Activated effector memory CD4-positive, alpha-beta T cell treated with anti-CD3 and anti-CD28 coated beads, Interleukin-2, amount 50 U/mL, for 16 hours (primary cell): ENCODE results near the gene ATP8B1.
"Not testable (repeated sequence)": the region's sequence is repeated elsewhere in the genome, so short reads cannot be mapped to it uniquely, and the experiment has no call there.

ENCODE experiments used
- DNase-seq: peaks from one replicate; pipeline ENCODE4 v3.0.0-alpha.2; 2020

ATP8B1 gene

DNA sequence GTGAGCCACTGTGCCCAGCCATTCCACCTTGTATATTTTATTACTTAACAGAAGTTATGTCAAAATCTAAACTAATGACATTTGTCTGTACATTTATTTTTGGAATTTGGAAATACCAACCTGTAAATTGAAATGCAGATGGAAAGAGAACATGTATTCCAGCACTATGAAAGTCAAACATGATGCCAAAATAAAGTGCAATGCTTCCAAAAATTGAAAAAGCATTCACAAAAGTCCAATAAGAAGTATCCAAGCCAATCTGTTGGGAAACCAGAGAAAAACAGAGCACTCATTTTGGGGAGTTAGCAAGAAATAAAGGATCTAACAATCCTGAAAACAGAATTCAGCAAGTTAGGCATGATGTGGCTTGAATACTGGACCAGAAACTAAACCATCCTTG, 151.2 kb downstream of the ATP8B1 start:
- no peak for DNase-seq

DNA sequence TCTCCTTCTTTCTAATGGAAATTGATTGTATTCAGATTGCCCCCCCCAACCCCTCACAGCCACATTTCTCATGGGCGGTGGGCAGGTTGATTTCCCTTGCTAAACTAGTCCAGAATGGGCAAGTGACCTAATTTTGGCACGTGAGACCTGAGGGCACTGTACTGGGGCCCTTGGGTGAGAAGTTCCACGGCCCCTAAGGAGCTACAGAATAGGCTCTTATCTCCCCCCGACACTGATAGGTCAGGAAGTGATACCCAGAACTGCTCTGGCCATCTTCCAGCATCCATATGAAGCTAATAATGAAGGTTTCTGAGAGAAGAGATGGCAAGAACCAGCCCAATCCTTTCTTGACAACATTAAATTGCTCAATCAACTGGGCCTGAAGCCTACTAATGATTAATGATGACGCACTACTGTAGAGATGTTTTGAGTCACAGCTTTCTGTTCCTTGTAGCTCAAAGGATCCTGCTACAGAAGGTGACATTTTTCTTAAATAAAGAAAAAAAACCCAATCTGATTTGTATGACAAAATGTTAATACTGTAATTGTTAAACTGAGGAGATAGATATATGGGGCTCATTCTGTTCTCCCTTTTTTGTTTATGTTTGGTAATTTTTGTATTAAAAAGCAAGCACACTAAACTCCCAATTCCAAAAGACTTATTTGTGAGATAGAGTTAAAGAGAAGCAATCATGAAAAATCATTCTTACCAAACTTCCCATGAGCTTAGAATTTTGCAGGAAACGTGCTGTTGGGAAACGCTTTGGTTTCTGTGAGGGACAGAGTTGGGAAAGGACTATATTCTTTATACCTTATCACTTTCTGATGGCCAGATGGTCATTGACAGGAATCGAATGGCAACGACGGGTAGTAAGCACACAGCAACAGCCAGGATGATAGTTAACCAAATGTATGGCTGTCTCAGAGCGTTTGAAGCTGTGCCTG, 153.3 kb downstream of the ATP8B1 start:
- DNase-seq: no peak

DNA sequence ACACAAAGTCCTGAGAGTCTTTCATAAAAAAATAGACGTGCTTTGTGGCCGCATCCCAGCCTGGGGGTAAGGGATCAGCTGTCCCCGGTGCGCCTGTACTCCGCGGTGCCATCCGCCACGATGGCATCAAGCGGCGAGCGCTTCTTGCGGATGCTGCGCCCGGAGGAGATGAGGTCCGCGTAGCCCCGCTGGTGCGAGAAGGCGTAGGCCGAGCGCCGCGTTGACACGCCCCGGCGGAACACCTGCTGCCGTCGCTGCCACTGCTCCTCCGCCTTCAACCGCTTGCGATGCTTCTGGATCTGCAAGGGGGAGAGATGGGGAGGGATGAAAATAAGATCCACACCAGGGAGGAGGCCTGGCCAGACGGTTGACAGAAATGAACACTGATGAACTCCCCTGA, 154.7 kb downstream of the ATP8B1 start:
- DNase-seq: no peak

DNA sequence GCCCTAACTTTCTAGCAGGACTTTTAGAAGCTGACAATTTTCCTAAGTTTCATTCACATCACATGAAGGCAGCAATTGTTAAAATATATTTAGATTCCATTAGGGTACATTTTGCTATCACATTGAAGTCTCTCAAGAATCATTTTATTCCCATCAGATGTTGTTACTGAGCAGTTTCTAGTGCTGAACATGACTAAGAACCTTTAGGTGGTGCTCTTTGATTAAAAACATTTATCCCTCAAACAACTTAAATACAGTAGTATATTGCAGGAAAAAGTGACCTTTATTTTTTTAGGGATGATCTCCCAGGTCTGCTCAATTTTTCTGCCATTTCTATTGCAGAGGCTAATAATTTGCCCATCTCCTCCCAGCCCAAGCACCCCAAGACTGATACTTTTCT, 158.6 kb downstream of the ATP8B1 start:
- no peak for DNase-seq

DNA sequence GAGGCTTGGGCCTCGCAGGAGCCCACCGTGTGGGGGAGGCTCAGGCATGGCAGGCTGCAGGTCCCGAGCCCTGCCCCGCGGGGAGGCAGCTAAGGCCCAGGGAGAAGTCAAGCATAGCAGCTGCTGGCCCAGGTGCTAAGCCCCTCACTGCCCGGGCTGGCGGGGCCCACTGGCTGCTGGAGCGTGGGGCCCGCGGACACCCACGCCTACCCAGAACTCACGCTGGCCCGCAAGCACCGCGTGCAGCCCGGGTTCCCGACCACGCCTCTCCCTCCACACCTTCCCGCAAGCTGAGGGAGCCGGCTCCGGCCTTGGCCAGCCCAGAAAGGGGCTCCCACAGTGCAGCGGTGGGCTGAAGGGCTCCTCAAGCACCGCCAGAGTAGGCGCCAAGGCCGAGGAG, 159.4 kb downstream of the ATP8B1 start:
- DNase-seq: not testable (repeated sequence)

DNA sequence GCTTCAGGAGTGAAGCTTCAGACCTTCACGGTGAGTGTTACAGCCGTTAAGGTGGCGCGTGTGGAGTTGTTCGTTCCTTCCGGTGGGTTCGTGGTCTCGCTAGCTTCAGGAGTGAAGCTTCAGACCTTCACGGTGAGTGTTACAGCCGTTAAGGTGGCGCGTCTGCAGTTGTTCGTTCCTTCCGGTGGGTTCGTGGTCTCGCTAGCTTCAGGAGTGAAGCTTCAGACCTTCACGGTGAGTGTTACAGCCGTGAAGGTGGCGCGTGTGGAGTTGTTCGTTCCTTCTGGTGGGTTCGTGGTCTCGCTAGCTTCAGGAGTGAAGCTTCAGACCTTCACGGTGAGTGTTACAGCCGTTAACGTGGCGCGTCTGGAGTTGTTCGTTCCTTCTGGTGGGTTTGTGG, 160.7 kb downstream of the ATP8B1 start:
- DNase-seq: not testable (repeated sequence)

DNA sequence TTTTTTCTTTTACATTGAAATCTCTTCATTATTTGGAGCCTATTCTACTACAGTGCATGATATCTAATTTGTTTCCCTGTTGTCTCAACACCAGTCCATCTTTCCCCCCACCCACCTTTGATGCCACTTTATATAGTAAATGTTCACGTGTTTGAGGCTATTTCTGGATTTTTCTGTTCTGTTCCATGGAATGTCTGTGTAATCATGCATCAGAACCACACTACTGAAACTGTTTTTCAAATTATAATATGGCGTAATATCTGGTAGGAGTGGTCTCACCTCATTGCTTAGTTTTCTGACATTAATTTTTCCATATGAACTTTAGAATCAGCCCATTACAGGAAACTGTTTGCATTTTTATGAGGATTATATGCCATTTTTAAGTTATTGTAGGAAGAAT, 162.4 kb downstream of the ATP8B1 start:
- no peak for DNase-seq

DNA sequence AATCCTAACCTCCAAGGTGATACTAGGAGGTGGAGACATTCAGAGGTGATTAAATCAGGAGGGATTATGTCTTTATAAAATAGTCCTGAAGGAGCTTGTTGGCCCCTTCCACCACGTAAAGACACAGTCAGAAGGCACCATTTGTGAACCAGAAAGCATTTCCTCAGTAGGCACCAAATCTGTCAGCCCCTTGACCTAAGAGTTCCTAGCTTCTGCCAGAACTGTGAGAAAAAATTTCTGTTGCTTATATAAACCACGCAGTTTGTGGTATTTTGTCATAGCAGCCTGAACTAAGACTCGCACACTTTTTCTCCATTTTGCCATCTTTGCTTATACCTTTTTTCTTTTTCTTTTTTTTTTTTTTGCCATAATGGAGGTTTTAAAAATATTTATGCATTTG, 162.9 kb downstream of the ATP8B1 start:
- DNase-seq: no peak

DNA sequence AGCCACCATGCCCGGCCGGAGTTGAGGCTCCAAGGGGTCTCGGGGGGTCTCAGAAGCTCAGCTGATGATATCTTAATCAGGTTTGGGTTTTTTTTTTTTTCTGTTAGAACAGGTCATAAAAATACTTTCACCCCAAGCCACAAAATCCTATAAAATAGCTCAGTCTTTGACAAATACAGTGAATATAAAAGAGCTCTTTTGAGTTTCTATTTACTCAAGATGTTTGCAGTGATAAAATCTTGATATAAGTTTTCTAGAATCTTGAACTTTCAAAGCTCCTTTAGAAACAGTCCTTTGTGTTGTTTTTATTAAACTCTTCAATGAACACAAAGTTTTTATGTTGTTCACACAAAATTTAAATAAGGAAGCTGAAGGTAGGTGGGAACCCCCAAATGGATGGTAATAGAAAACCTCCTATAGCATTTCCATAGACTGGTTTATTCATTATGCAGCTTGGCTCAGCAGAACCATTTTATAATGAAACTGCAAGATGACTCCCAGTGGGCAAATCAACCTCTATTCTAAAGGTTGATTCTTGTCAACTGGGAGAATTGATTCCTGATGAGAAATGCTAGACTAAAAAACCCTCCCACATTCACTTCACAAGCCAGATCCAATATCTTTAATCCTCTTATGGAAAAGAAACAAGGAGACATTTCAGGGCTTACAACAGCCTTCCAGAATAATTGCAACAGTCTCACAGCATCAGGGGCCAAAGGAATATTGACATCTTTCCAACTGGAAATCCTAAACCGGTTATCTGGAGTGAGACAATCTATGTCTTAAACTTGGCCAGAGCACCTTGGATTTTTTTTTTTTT, 167.9 kb downstream of the ATP8B1 start:
- DNase-seq: no peak

DNA sequence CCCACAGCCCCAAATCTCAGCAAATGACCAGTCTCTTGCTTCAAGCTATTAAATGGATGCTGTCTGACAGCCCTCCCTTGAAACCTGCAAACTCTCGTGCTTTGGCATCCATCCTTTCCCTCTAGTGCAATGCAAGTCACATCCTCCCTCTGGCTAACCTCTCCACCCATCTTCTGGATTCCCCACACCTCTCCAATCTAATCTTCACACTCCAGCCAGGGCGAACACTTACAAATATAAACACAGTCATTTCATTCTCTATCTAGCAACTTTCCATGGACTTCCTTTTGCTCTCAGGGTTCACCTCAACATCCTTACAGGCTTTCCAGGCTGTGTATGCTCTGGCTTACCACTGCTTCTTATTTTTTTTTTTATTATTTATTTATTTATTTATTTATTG, 171.4 kb downstream of the ATP8B1 start:
- no peak for DNase-seq

DNA sequence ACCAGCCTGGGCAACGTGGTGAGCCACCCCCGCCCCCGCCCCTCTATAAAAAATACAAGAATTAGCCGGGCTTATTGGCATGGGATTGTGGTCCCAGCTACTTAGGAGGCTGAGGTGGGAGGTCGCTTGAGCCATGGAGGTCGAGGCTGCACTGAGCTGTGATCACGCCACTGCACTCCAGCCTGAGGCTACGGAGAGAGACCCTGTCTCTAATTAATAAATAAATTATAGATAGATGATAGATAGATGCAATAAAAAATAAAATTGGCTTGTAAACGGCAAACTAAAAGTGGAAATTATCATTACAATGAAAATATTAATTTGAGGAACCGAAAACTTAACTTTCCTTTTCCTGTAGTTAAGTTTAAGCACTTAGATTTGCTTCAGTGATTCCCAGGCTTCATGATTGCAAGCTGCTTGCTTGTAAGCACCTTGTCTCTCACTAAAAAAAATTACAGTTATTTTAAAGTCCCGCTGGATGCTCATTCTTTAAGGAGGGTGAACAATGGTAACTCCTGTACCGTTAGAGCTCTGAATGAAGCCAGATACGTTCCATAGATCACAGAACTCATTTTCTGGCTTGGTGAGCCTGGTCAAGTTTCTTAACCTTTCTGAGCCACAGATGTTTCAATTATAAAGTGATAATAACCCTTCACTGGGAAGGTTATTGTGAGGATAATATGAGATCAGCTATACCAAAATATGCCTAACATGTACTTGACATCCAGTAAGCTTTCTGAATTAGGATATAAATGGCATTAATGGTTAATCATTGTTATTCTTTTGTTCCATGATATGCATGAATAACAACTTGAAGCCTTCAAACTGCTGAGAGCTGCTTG, 172.1 kb downstream of the ATP8B1 start:
- no peak for DNase-seq

DNA sequence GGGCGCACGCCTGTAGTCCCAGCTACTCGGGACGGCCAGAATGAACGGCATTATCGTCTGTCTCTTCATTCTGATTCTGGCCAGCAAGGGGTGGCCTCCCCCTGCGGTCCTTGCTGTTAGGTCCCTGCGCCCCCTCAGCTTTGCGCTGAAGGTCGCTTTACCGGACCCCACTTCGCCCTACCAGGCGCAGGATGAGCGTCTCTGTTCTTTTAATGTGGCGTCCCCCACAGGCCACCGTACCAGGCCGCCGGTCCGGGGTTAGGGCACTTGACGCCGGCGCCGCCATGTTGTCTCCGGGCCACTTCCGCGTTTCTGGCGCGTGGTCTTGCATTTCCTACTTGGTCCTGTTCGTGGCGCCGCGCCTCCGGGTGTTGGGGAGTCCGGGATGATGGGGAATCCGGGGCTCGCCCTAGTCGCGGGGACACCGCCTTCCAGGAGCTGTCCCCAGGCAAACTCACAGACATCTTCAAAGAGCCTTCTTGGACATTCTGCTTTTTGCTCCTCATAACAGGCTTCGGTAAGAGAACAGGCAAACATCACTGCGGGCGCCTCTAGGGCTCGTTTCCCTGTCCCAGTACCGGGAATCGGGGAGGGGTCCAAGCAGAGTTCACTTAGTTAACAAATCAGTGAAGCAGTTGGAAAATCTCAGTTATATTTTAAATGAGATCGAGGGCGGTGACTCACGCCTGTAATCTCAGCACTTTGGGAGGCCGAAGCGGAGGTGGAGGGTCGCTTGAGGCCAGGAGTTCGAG, 172.9 kb downstream of the ATP8B1 start:
- peak; percentile 98 for DNase-seq

DNA sequence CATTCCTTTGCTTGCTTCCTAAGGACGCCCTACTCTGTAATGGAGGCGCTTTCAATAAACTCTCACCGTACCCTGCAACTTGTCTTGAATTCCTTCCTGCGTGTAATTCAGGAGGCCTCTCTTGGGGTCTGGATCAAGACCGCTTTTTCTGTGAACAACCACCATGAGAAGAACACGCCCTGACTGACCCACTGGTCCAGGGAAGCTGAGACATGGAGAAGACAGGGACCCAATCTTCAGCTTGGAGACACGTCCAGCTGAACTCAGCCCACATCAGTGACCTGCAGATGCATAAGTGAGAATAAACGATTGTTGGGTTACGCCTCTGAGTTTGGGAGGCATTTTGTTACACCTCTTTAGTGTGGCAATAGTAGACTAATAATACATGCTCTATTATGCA, 173.7 kb downstream of the ATP8B1 start:
- DNase-seq: no peak

DNA sequence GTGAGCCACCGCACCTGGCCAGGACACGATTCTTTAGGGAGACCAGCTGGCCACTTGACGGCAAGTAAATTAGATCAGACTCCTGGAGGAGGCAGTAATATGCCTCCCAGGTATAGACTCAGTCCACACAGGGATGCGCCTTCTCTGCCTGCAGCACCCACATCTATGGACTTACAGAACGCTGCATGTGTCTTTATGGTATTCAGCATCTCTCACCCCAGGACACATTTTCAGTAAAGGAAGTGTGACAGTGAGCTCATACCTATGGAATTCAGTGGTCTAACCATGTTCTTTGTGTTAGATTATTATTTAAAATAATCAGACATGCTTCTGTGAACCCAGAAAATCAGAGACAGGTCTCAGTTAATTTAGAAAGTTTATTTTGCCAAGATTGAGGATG, 175.6 kb downstream of the ATP8B1 start:
- no peak for DNase-seq

DNA sequence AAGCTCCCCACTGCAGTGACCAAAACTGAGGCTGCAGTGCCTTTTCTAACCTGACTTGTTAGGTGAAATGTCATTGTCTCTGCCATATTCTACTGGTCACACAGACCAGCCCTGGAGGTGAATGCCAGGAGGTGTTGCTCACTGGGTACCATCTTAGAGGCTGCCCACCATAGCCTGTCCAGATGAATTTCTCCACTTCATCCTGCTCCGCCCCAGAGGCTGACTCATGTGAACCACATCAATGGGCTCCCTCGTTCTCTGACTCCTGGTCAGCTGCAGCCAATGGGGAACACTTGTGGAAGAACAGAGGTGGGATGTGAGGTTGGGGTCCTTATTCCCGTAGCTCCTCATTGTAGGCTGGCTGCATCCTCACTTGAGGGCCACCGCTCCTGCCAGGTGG, 178.1 kb downstream of the ATP8B1 start:
- DNase-seq: no peak

DNA sequence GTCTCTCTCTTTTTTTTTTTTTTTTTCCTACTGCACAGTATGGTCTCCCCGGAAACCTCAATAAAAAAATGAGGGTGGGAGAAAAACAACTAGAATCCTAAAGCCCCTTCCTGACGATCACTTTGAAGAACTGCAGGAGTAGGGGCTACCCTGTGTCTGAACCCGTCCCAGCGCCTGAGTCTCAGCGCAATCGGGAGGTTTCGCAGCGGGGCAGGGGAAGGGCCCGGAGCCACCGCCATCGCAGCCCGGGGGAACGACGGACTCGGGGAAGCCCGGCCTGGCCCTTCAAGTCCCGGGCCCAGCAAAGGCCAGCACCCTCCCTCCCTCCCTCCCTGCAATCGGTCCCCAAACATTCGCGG, 181.9 kb downstream of the ATP8B1 start:
- no peak for DNase-seq

DNA sequence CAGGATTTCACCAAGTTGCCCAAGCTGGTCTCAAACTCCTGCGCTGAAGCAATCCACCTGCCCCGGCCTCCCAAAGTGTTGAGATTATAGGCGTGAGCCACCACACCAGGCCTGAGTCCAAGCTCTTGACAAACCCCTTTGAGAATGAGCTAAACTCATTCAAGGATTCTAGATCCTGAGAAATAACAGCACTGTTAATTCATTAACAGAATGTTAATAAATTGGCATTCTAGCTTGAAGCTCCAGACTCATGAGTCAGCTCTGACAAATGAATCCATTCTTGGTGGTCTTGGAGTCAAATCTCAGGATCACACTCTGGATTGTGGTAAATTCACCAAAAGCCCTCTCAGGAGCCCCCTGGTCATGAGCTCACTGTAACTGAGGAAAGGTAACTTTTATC, 183.2 kb downstream of the ATP8B1 start:
- DNase-seq: no peak

DNA sequence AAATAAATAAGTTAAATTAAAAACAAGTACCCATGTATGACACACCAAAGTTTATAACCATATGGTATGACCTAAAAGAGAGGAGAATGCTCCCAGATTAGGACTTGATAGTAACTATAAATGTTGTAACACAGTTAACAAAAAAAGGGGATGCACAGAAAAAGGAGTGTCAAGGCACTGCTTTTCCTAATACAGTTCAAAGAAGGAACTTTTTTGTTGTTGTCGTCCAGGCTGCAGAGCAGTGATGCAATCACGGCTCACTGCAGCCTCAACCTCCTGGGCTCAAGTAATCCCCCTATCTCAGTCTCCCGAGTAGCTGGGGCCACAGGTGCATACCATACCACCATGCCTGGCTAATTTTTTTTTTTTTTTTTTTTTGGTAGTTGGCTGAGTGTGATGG, 184.2 kb downstream of the ATP8B1 start:
- no peak for DNase-seq

DNA sequence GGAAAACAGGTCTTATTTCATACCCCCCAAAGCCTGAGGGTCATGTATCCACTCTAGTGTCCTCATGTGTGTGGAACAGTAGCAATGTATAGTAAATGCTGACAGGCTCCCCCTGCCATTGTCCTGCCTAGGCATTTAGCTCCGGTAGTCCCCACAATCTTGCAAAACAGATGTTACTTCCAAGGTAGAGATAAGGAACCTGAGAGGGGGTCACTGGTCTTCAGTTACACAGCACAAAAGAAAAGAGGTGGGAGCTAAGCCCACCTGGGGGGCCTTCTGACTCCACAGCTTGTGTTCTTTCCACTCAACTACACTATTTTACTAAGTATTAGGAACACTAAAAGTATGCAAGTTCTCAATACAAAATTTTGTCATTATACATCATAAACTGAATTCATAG, 199.2 kb downstream of the ATP8B1 start:
- no peak for DNase-seq
